HepG2 (cell line): ENCODE measurements around the gene EZH1. TPM values are rescaled to one million over a fixed set of nuclear protein-coding genes. Genes with fewer than 3 reads are reported as not detected.

ENCODE experiments used
- ARNT ChIP-seq: fragments of 450-650 bp; IDR thresholded peaks from 2 replicates; pipeline ENCODE4 v1.6.1; 2017
- ATF6 ChIP-seq: sonication (generic); formaldehyde crosslinking; conservative IDR thresholded peaks from 2 replicates; pipeline ENCODE4 v1.4.0; 2020; ENCODE audit warnings: missing genetic modification reagents
- ESRRA ChIP-seq: sonication (generic); formaldehyde crosslinking; IDR thresholded peaks from 2 replicates; pipeline ENCODE4 v1.5.1; 2020; ENCODE audit warnings: mild to moderate bottlenecking, low read depth, missing genetic modification reagents
- FOSL2 ChIP-seq: sonication (generic); formaldehyde crosslinking; IDR thresholded peaks from 2 replicates; pipeline ENCODE4 v1.4.0; 2020; ENCODE audit warnings: missing genetic modification reagents
- FOXJ3 ChIP-seq: sonication (generic); formaldehyde crosslinking; IDR thresholded peaks from 2 replicates; pipeline ENCODE4 v1.4.0; 2020; ENCODE audit warnings: missing genetic modification reagents, mild to moderate bottlenecking, borderline replicate concordance
- THRA ChIP-seq: sonication (generic); formaldehyde crosslinking; IDR thresholded peaks from 2 replicates; pipeline ENCODE4 v1.4.0; 2020; ENCODE audit warnings: missing genetic modification reagents, borderline replicate concordance
- ZFP36 ChIP-seq: fragments of 150-350 bp; IDR thresholded peaks from 2 replicates; pipeline ENCODE4 v1.6.1; 2018; ENCODE audit warnings: borderline replicate concordance, low read length, low read depth; ENCODE audit not compliant: partially characterized antibody
- ZNF232 ChIP-seq: sonication (generic); formaldehyde crosslinking; IDR thresholded peaks from 2 replicates; pipeline ENCODE4 v1.4.0; 2020; ENCODE audit warnings: missing genetic modification reagents, borderline replicate concordance
- ZNF276 ChIP-seq: sonication (generic); formaldehyde crosslinking; IDR thresholded peaks from 2 replicates; pipeline ENCODE4 v1.4.0; 2020; ENCODE audit warnings: mild to moderate bottlenecking, low read depth, missing genetic modification reagents
- ZNF383 ChIP-seq: sonication (generic); formaldehyde crosslinking; IDR thresholded peaks from 2 replicates; pipeline ENCODE4 v1.4.0; 2020; ENCODE audit warnings: missing genetic modification reagents, mild to moderate bottlenecking, borderline replicate concordance
- ZNF501 ChIP-seq: sonication (generic); formaldehyde crosslinking; IDR thresholded peaks from 2 replicates; pipeline ENCODE4 v1.5.1; 2020; ENCODE audit warnings: mild to moderate bottlenecking, moderate library complexity, missing genetic modification reagents
- polyA plus RNA-seq, 8 experiments: library from polyadenylated mRNA; depleted of rRNA in 3 of 8; stranded (reverse) in 7 of 8; unstranded in 1 of 8; fragments of >200 nt; fragmentation: Illumina TruSeq in 4 of 8; extraction: Trizol in 4 of 8; gene quantifications; 2 replicates each; pipeline versions ENCODE4 v1.2.1 to v1.2.3, GENCODE V29; 2011 to 2016; ENCODE audit warnings: low read depth in 4 of 8, missing spikeins in 1 of 8, mixed read lengths in 1 of 8; ENCODE audit not compliant: insufficient read depth in 1 of 8
- total RNA-seq, 5 experiments: library from RNA; depleted of rRNA; stranded (reverse); fragments of >200 nt; fragmentation: Illumina TruSeq; extraction: Trizol; gene quantifications; 2 replicates each; pipeline ENCODE4 v1.2.3, GENCODE V29; 2016; ENCODE audit warnings: low read depth in 1 of 5
- TF ChIP-seq, protein P1 (sequence below): sonication (generic); formaldehyde crosslinking; IDR thresholded peaks from 2 replicates; pipeline ENCODE4 v1.8.0; 2022; ENCODE audit warnings: mild to moderate bottlenecking, missing genetic modification reagents; ENCODE audit not compliant: insufficient replicate concordance
- TF ChIP-seq, protein P2 (sequence below): sonication (generic); formaldehyde crosslinking; IDR thresholded peaks from 2 replicates; pipeline ENCODE4 v1.8.0; 2022; ENCODE audit warnings: mild to moderate bottlenecking, missing genetic modification reagents, borderline replicate concordance
- TF ChIP-seq, protein P3 (sequence below): sonication (generic); formaldehyde crosslinking; IDR thresholded peaks from 2 replicates; pipeline ENCODE4 v1.4.0; 2020; ENCODE audit warnings: missing genetic modification reagents, mild to moderate bottlenecking, borderline replicate concordance

Gene EZH1
- total and polyA plus RNA-seq, 2 of the 13 experiments (the other 11 are each of a cell fraction or from before 2014, with no cell fraction given) = 11.6 to 24.0 TPM

DNA sequence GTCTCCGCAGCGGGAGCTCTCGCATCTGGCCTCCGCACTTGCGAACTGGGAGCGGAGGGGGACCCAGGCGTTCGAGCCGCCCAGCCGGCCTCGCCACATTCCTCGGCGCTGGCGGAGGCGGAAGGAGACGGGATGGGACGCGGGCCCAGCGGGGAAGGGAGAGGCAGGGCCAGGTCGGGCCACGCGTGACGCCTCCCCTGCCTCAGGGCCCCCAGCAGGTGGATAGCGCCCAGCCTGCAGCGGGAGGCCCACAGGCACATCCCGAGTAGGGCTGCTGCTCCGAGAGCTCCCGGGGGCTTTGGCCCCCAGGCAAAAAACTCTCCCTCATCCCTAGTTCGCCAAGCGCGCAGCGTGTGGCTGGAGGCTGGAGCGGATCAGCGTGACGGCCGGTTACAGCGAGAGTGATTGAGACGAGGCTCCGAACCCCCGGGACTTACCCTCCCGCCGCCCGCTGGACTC is 68.8 kb downstream of the EZH1 start (continued):
- TF ChIP-seq ESRRA (CRISPR knock-in tag) (peak; percentile 29; the same call in 1 of the 2 replicates), ZFP36 (no peak), THRA (CRISPR knock-in tag) (0 out of 2 replicates have a peak, but pooled peaks have one; percentile 12), ARNT (no peak), FOXJ3 (CRISPR knock-in tag) (no peak), ATF6 (peak; percentile 52; the same call in 1 of the 2 replicates), ZNF501 (peak; percentile 73; the same call in 1 of the 2 replicates), ZNF383 (CRISPR knock-in tag) (0 out of 2 replicates have a peak, but pooled peaks have one; percentile 25), ZNF232 (CRISPR knock-in tag) (no peak), ZNF276 (CRISPR knock-in tag) (0 out of 2 replicates have a peak, but pooled peaks have one; percentile 28), FOSL2 (CRISPR knock-in tag) (no peak)
- TF ChIP-seq, protein P1, sequence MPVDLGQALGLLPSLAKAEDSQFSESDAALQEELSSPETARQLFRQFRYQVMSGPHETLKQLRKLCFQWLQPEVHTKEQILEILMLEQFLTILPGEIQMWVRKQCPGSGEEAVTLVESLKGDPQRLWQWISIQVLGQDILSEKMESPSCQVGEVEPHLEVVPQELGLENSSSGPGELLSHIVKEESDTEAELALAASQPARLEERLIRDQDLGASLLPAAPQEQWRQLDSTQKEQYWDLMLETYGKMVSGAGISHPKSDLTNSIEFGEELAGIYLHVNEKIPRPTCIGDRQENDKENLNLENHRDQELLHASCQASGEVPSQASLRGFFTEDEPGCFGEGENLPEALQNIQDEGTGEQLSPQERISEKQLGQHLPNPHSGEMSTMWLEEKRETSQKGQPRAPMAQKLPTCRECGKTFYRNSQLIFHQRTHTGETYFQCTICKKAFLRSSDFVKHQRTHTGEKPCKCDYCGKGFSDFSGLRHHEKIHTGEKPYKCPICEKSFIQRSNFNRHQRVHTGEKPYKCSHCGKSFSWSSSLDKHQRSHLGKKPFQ (CRISPR knock-in tag) = no peak
- TF ChIP-seq, protein P2, sequence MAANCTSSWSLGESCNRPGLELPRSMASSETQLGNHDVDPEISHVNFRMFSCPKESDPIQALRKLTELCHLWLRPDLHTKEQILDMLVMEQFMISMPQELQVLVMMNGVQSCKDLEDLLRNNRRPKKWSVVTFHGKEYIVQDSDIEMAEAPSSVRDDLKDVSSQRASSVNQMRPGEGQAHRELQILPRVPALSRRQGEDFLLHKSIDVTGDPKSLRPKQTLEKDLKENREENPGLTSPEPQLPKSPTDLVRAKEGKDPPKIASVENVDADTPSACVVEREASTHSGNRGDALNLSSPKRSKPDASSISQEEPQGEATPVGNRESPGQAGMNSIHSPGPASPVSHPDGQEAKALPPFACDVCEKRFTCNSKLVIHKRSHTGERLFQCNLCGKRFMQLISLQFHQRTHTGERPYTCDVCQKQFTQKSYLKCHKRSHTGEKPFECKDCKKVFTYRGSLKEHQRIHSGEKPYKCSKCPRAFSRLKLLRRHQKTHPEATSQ (CRISPR knock-in tag) = 0 out of 2 replicates have a peak, but pooled peaks have one; percentile 18
- TF ChIP-seq, protein P3, sequence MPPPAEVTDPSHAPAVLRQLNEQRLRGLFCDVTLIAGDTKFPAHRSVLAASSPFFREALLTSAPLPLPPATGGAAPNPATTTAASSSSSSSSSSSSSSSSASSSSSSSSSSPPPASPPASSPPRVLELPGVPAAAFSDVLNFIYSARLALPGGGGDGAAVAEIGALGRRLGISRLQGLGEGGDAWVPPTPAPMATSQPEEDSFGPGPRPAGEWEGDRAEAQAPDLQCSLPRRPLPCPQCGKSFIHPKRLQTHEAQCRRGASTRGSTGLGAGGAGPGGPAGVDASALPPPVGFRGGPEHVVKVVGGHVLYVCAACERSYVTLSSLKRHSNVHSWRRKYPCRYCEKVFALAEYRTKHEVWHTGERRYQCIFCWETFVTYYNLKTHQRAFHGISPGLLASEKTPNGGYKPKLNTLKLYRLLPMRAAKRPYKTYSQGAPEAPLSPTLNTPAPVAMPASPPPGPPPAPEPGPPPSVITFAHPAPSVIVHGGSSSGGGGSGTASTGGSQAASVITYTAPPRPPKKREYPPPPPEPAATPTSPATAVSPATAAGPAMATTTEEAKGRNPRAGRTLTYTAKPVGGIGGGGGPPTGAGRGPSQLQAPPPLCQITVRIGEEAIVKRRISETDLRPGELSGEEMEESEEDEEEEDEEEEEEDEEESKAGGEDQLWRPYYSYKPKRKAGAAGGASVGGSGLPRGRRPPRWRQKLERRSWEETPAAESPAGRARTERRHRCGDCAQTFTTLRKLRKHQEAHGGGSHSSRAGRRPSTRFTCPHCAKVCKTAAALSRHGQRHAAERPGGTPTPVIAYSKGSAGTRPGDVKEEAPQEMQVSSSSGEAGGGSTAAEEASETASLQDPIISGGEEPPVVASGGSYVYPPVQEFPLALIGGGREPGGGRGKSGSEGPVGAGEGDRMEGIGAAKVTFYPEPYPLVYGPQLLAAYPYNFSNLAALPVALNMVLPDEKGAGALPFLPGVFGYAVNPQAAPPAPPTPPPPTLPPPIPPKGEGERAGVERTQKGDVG (CRISPR knock-in tag) = 0 out of 2 replicates have a peak, but pooled peaks have one; percentile 56
